Calu3 (cell line): ENCODE data around the gene COPE. TPM values are rescaled to one million over a fixed set of nuclear protein-coding genes. Genes with fewer than 3 reads are reported as not detected.

Experiments
- Bru-seq: library from RNA; stranded (reverse); fragments of 400-500 nt; gene quantifications from one replicate; lab custom pipeline; 2021; lab: Mats Ljungman, UMichigan
- BruChase-seq, 2 experiments: library from RNA; stranded (reverse); fragments of 400-500 nt; gene quantifications; one replicate each; lab custom pipeline; 2021; lab: Mats Ljungman, UMichigan
- BruUV-seq: library from RNA; stranded (reverse); fragments of 400-500 nt; replicated peaks from 2 replicates; lab custom pipeline; 2021; lab: Mats Ljungman, UMichigan
- CTCF ChIA-PET: fragments of 300-600 bp; sonication (Branson Sonifier 250); formaldehyde crosslinking; loops from one replicate; lab custom pipeline; 2022; ENCODE audit warnings: antibody characterized with exemption; lab: Charles Lee
- DNase-seq: peaks from one replicate; pipeline ENCODE4 v3.0.0; 2022
- H3K27ac Mint-ChIP-seq: one replicate; pipeline ENCODE4 v1.8.0; 2022; ENCODE audit warnings: mixed read lengths; ENCODE audit not compliant: unreplicated experiment
- H3K27me3 Mint-ChIP-seq: one replicate; pipeline ENCODE4 v1.8.0; 2022; ENCODE audit warnings: mixed read lengths; ENCODE audit not compliant: unreplicated experiment
- H3K36me3 Mint-ChIP-seq: one replicate; pipeline ENCODE4 v1.8.0; 2022; ENCODE audit warnings: mild to moderate bottlenecking, moderate library complexity, mixed read lengths; ENCODE audit not compliant: insufficient read depth, unreplicated experiment
- H3K4me1 Mint-ChIP-seq: one replicate; pipeline ENCODE4 v1.8.0; 2022; ENCODE audit warnings: mild to moderate bottlenecking, low read depth, mixed read lengths; ENCODE audit not compliant: unreplicated experiment
- H3K4me3 Mint-ChIP-seq: one replicate; pipeline ENCODE4 v1.8.0; 2022; ENCODE audit warnings: mild to moderate bottlenecking, low read depth, moderate library complexity, mixed read lengths; ENCODE audit not compliant: unreplicated experiment
- H3K9me3 Mint-ChIP-seq: one replicate; pipeline ENCODE4 v1.8.0; 2022; ENCODE audit warnings: low read depth, mixed read lengths; ENCODE audit not compliant: unreplicated experiment
- CTCF ChIP-seq: fragments of 200-600 bp; IDR thresholded peaks from one replicate; pipeline ENCODE4 v1.8.0; 2022; ENCODE audit warnings: antibody characterized with exemption; ENCODE audit not compliant: unreplicated experiment
- intact Hi-C: fragments of 100-400 bp; cut with micrococcal nuclease; formaldehyde crosslinking; loops from one replicate; pipeline ENCODE4 v1.10.0; 2022; ENCODE audit not compliant: unreplicated experiment
- long read RNA-seq: library from polyadenylated mRNA; stranded (forward); transcript quantifications from one replicate; pipeline ENCODE4 v2.0.0, GENCODE V29; 2022
- total RNA-seq: library from RNA; stranded (reverse); gene quantifications from 2 replicates; pipeline ENCODE4 v1.2.3, GENCODE V29; 2022

Gene COPE
- total RNA-seq (137 and 143 TPM in 2 replicates), Bru-seq, nascent RNA (percentile 55 among the genes with signal in this experiment), BruChase-seq, experiment 1, labeled RNA remaining after a 6-hour chase (percentile 65 among the genes with signal in this experiment), BruChase-seq, experiment 2, labeled RNA remaining after a 2-hour chase (percentile 57 among the genes with signal in this experiment)
- long read RNA-seq, transcript COPE-201 (10 exons, 1,141 nt): major isoform, 446 of 516 reads
- long read RNA-seq, transcript COPE-202 (9 exons, 948 nt): minor isoform, 11 of 516 reads
- long read RNA-seq, transcript COPE-203 (9 exons, 907 nt): minor isoform, 8 of 516 reads
- long read RNA-seq, partial matches to known transcripts: 3 of 516 reads
- long read RNA-seq, other reads (novel, unspliced or antisense): 47 of 516 reads

DNA sequence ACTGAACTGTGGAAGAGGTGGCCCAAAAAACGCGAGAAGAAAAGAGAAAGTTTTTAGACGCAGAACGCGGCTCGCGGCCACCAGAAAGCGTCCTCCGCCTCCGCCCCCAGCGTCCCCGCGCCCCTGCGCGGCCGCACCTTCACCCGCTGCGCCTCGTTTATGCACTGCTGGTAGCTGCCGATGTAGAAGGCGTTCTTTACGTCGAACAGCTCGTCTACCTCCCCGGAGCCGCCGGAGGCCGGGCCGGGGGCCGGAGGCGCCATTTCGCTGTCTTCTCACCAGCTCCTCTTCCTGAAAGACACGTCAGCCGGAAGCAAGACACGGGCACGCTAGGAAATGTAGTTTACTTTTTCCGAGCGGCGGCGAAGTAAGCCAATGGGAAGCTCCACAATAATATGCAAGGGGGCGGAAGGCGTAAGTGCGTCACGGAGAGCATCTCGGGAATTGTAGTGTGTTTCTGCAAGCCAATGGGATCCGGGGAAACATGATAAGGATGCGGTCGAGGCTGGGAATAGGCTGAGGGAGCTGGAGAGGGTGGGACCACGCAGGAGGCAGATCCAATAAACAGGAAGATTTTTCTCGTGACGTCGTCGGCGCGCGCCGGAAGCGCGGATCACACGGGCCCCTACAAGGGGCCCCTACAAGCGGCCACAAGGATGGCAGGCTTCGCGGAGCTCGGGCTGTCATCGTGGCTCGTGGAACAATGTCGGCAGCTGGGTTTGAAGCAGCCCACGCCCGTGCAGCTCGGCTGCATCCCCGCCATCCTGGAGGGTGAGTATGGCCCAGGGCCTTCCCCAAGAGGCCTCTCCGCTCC is at the start of gene COPE, which contains the start of gene DDX49:
Gene COPE, minus strand, starts transcription at position 302 of the 814 bp plus-strand sequence. Its CDS starts 39 bp downstream, at position 263.
Gene DDX49, plus strand, starts transcription at position 630 of the 814 bp plus-strand sequence. Its CDS starts 27 bp downstream, at position 657.
- peak within 1 kb of the TSS; percentile 85 for H3K27ac Mint-ChIP-seq
- TF ChIP-seq CTCF: no peak
- DNase-seq: peak; percentile 90
- H3K9me3 Mint-ChIP-seq: no peaks in the 10 kb centered on the region
- H3K4me1 Mint-ChIP-seq: peaks cover 6% of the 10 kb centered on the region
- no TSS peak for BruUV-seq
- intact Hi-C loops: no loop called here
- peaks cover 74% of the 10 kb centered on the region for H3K36me3 Mint-ChIP-seq
- H3K4me3 Mint-ChIP-seq: peak within 1 kb of the TSS; percentile 86
- CTCF ChIA-PET: interaction anchor here (0.5 to 1.5 kb wide), 5 partner anchors 67 to 971 kb away, joined by 3 to 10 read pairs (median 3); no protein-coding TSS in a partner anchor
- no peaks in the 10 kb centered on the region for H3K27me3 Mint-ChIP-seq

DNA sequence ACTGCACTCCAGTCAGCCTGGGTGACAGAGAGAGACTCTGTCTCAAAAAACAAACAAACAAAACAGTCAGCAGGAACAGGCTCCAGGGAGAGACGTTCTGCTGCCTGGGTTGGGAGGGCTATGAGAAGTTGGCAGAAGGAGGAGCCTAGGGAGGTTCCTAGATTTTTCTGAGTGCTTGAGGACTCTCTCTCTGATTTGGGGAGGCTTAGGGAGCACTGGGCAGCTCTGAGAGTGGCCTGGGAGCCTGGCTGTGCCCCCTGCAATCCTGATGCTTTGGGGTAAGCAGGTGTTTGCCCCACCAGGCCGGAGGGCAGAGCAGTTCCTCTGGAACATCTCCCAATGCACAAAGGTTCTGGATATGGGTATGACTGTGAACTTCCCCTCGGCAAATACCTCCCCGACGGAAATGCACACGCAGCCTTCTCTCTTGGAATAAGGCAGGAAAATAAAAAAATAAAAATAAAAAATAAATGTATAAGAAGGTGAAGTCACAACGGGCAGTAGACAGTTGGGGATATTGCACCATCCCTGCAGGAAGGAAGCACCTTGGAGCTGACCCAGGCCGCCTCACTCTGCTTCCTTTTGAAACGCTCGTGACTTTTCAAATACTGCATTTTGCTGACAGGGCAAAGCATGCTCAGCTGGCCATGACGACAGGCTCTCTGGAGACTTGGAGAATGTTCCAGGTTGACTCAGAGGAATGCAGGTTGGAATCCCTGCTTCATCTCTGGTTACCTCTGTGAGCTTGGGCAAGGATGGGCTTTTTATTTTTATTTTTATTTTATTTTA is 48.4 kb upstream of the COPE start:
- CTCF ChIA-PET: no interaction called here
- DNase-seq: no peak
- Mint-ChIP-seq H3K9me3 (no peaks in the 10 kb centered on the region), H3K27me3 (peaks cover 3% of the 10 kb centered on the region), H3K36me3 (peaks cover 5% of the 10 kb centered on the region), H3K4me1 (no peaks in the 10 kb centered on the region), H3K27ac (no peak overlapping the region), H3K4me3 (no peak overlapping the region)
- intact Hi-C loops: no loop called here
- BruUV-seq: no TSS peak
- no peak for TF ChIP-seq CTCF

DNA sequence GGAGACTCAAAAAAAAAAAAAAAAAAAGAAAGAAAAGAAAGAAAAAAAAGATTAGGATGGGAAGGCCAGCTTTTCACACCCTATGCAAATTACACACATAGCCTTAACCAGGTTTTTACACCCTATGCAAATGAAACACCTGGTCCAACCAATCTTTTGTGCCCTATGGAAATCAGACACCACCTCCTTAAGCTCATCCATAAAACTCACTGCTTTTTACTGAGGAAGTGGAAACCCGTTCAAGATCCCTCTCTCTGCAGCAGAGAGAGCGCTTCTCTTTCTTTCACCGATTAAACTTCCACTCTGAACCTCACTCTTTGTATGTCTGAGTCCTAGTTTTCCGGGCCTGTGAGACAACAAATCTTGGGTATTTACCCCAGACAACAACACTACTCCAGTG is 47.1 kb upstream of the COPE start:
- H3K27ac Mint-ChIP-seq: no peak overlapping the region
- BruUV-seq: no TSS peak
- peaks cover 15% of the 10 kb centered on the region for H3K27me3 Mint-ChIP-seq
- no peak overlapping the region for H3K4me3 Mint-ChIP-seq
- DNase-seq: no peak
- H3K9me3 Mint-ChIP-seq: no peaks in the 10 kb centered on the region
- CTCF ChIA-PET: interaction anchor here (0.6 kb wide), 1 partner anchor 645 kb away, joined by 3 read pairs; no protein-coding TSS in a partner anchor
- H3K4me1 Mint-ChIP-seq: no peaks in the 10 kb centered on the region
- intact Hi-C loops: no loop called here
- peaks cover 5% of the 10 kb centered on the region for H3K36me3 Mint-ChIP-seq
- TF ChIP-seq CTCF: no peak

DNA sequence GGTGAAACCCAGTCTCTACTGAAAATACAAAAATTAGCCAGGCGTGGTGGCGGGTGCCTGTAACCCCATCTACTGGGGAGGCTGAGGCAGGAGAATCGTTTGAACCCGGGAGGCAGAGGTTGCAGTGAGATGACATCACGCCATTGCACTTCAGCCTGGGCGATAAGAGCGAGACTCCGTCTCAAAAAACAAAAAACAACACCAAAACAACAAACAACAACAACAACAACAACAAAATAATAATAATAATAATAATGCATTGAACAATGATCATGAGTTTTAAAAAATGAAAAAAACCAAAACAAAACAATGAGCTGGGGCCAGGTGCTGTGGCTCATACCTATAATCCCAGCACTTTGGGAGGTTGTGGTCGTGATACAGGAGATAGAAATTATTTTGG is 44.9 kb upstream of the COPE start:
- CTCF ChIA-PET: no interaction called here
- Mint-ChIP-seq H3K4me3 (no peak overlapping the region), H3K27me3 (peaks cover 15% of the 10 kb centered on the region), H3K27ac (no peak overlapping the region), H3K4me1 (no peaks in the 10 kb centered on the region), H3K9me3 (no peaks in the 10 kb centered on the region), H3K36me3 (peaks cover 1% of the 10 kb centered on the region)
- DNase-seq: no peak
- intact Hi-C loops: no loop called here
- no peak for TF ChIP-seq CTCF
- BruUV-seq: no TSS peak
